GM18517 (cell line): ENCODE measurements around the gene CYP4F22.
"Not testable (repeated sequence)": the region's sequence is repeated elsewhere in the genome, so short reads cannot be mapped to it uniquely, and the experiment has no call there.

ENCODE experiments used
- ATAC-seq: cut with Tn5 transposase; IDR thresholded peaks from one replicate; pipeline ENCODE4 v1.9.1; 2021; ENCODE audit warnings: mild to moderate bottlenecking, moderate library complexity; ENCODE audit not compliant: unreplicated experiment

CYP4F22 gene

GRCh38 chr19:15488489-15489226, 19.7 kb upstream of the CYP4F22 start:
- no peak for ATAC-seq

GRCh38 chr19:15495151-15495550, 13.2 kb upstream of the CYP4F22 start:
- ATAC-seq = no peak

- ATAC-seq = no peak
Observed at GRCh38 chr19:15498156-15498858, 10.0 kb upstream of the CYP4F22 start.

GRCh38 chr19:15498910-15499309, 9.4 kb upstream of the CYP4F22 start:
- no peak for ATAC-seq

GRCh38 chr19:15501596-15501995, 6.7 kb upstream of the CYP4F22 start:
- no peak for ATAC-seq

GRCh38 chr19:15502264-15502663, 6.1 kb upstream of the CYP4F22 start:
- ATAC-seq = no peak

GRCh38 chr19:15506074-15506571, 2.2 kb upstream of the CYP4F22 start:
- no peak for ATAC-seq

- no peak for ATAC-seq
Observed at GRCh38 chr19:15507068-15508034, 974 bp upstream of the CYP4F22 start.

- no peak for ATAC-seq
Observed at GRCh38 chr19:15511671-15512424, 3.5 kb downstream of the CYP4F22 start.

- not testable (repeated sequence) for ATAC-seq
Observed at GRCh38 chr19:15515227-15515625, 6.9 kb downstream of the CYP4F22 start.

- ATAC-seq = no peak
Observed at GRCh38 chr19:15516363-15516762, 8.0 kb downstream of the CYP4F22 start.

- no peak for ATAC-seq
Observed at GRCh38 chr19:15517778-15518177, 9.5 kb downstream of the CYP4F22 start.

GRCh38 chr19:15519433-15519976, 11.2 kb downstream of the CYP4F22 start:
- no peak for ATAC-seq

- no peak for ATAC-seq
Observed at GRCh38 chr19:15524781-15525180, 16.5 kb downstream of the CYP4F22 start.

GRCh38 chr19:15525291-15525690, 17.0 kb downstream of the CYP4F22 start:
- no peak for ATAC-seq

- no peak for ATAC-seq
Observed at GRCh38 chr19:15526408-15526807, 18.1 kb downstream of the CYP4F22 start.

- no peak for ATAC-seq
Observed at GRCh38 chr19:15527705-15528104, 19.4 kb downstream of the CYP4F22 start.

GRCh38 chr19:15529774-15530372, 21.5 kb downstream of the CYP4F22 start:
- ATAC-seq = no peak

GRCh38 chr19:15532779-15533521, 24.6 kb downstream of the CYP4F22 start:
- no peak for ATAC-seq
